Left lung (tissue), 10 donors: ENCODE results near the gene LMAN1L. TPM values are rescaled to one million over a fixed set of nuclear protein-coding genes. Genes with fewer than 3 reads are reported as not detected.

Source experiments
- ATAC-seq: fragments of 200-7000 bp; cut with Tn5 transposase; one replicate; pipeline ENCODE4 v1.9.1; 2020; ENCODE audit warnings: moderate library complexity
- DNase-seq, 4 donors: peaks; one replicate each; pipeline ENCODE4 v3.0.0-alpha.2; 2013 to 2020
- H3K27ac ChIP-seq, 2 donors: fragments of 200-600 bp; sonication (generic) in 1 of 2; one replicate each; pipeline versions ENCODE4 v1.5.0 to v1.8.0; 2020 to 2021
- H3K27me3 ChIP-seq, 2 donors: fragments of 200-600 bp; sonication (generic) in 1 of 2; one replicate each; pipeline versions ENCODE4 v1.5.0 to v1.8.0; 2020 to 2021
- H3K36me3 ChIP-seq, 2 donors: fragments of 200-600 bp; sonication (generic) in 1 of 2; one replicate each; pipeline versions ENCODE4 v1.5.0 to v1.8.0; 2020 to 2021
- H3K4me1 ChIP-seq, 2 donors: fragments of 200-600 bp; one replicate each; pipeline ENCODE4 v1.8.0; 2021
- H3K4me3 ChIP-seq, 2 donors: fragments of 200-600 bp; sonication (generic) in 1 of 2; one replicate each; pipeline versions ENCODE4 v1.5.0 to v1.8.0; 2020 to 2021; ENCODE audit warnings: mild to moderate bottlenecking in 1 of 2
- H3K9me3 ChIP-seq, 2 donors: fragments of 200-600 bp; sonication (generic) in 1 of 2; one replicate each; pipeline versions ENCODE4 v1.5.0 to v1.8.0; 2020 to 2021
- CTCF ChIP-seq, 2 donors: fragments of 200-600 bp; sonication (generic) in 1 of 2; IDR thresholded peaks; one replicate each; pipeline versions ENCODE4 v1.5.0 to v1.8.0; 2021; ENCODE audit warnings: antibody characterized with exemption in 2 of 2
- intact Hi-C, 2 donors: fragments of 100-400 bp; cut with DNase I; formaldehyde crosslinking; loops; one replicate each; pipeline versions ENCODE4 v1.11.2 to v1.14.2; 2022
- polyA plus RNA-seq, 6 donors: library from polyadenylated mRNA; unstranded; fragments of 120-200 nt; gene quantifications; one replicate each; pipeline ENCODE4 v1.2.1, GENCODE V29; 2013; ENCODE audit not compliant: insufficient read length in 6 of 6
- total RNA-seq, 2 donors: library from RNA; stranded (reverse); fragmentation: NEBNext Ultra II Directional; extraction: Animal tissue kit (Norgen Biotek cat#: 25700); gene quantifications; one replicate each; pipeline ENCODE4 v1.2.1, GENCODE V29; 2021
- donor health status: DM: no; HTN: yes; CAD: no.
- donor health status: DM: no; HTN: no; CAD: no.

LMAN1L gene
- total and polyA plus RNA-seq, 8 donors = 0.08 to 0.39 (median 0.32) TPM; not detected in 5

DNA sequence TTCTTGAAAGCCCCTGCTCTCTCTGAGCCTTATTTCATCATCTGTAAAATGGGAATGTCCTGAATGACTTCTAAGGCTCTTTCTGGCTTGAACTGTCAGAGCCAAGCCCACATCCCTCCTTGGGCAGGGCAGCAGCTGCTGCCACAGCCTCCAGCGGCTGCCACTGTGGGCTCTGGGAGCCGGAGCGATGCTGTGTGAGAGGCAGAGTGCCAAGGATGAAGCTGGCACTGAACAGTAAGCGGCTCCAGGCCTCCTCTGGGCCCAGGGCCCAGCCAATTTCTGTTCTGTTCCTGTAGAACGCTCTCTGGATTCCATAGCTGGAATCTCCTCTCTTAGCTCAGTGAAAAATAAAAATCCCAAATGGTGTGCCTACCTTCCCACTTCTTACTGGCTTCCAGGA lies 18.2 kb downstream of the LMAN1L start:
- Histone ChIP-seq H3K9me3 (no peaks in the 10 kb centered on the region), H3K4me3 (no peak overlapping the region), H3K27me3 (peaks cover 9 to 34% of the 10 kb centered on the region in 2 donors), H3K27ac (no peak overlapping the region), H3K36me3 (peaks cover 0 to 5% of the 10 kb centered on the region in 2 donors), H3K4me1 (no peaks in the 10 kb centered on the region)
- intact Hi-C loops = no loop called here
- TF ChIP-seq CTCF (IDR thresholded peaks at IDR 0.05) = no peak
- DNase-seq (no peak), ATAC-seq (no peak)

- Histone ChIP-seq H3K9me3 (no peaks in the 10 kb centered on the region), H3K4me3 (no peak overlapping the region), H3K36me3 (peaks cover 0 to 16% of the 10 kb centered on the region in 2 donors), H3K4me1 (no peaks in the 10 kb centered on the region), H3K27me3 (peaks cover 2 to 23% of the 10 kb centered on the region in 2 donors), H3K27ac (no peak overlapping the region)
- intact Hi-C loops = no loop called here
- no peak for DNase-seq
- no peak for ATAC-seq
- TF ChIP-seq CTCF (IDR thresholded peaks at IDR 0.05) = no peak
Measured at GRCh38 chr15:74831813-74832495, 19.3 kb downstream of the LMAN1L start.

GRCh38 chr15:74832826-74833225 lies 20.2 kb downstream of the LMAN1L start:
- no peaks in the 10 kb centered on the region for H3K4me1 ChIP-seq
- H3K27me3 ChIP-seq = peaks cover 0 to 14% of the 10 kb centered on the region in 2 donors
- ATAC-seq = no peak
- no peak for DNase-seq
- H3K27ac ChIP-seq = no peak overlapping the region
- intact Hi-C loops = no loop called here
- TF ChIP-seq CTCF (IDR thresholded peaks at IDR 0.05) = no peak
- peaks cover 0 to 22% of the 10 kb centered on the region in 2 donors for H3K36me3 ChIP-seq
- H3K4me3 ChIP-seq = no peak overlapping the region
- no peaks in the 10 kb centered on the region for H3K9me3 ChIP-seq

DNA sequence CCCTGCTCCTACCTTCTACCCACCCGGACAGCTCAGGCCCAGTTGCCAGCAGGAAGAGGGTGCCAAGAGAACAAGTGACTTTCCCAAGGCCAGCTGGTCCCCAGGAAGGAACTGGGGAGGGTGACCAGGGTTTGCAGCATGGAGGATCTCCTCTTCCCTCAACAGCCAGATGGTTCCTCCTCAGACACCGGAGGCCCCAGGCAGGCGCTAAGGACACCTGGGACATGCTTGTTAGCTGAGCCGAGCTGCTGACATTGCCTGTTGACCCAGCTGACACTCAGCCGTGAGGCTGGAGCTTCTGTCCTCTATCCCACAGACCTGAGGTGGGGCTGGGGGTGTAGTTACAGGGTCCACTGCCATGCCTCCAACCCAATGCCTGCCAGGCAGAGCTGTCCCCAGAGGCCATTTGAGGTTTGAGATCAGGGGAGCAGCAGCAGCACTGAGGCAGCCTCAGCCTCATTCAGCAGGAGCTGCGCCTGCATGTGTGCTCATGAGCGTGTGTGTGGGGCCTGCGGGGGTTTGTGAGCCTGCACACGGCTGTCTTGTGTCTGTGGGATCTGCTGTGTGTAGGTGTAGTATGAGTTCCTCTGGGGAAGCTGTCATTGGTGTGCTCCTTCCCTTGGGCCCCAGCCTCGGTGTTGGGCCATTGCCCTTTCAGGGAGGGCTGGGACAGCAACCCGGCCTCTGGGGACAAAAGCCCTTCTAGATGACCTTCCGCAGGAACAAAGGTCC lies 20.9 kb downstream of the LMAN1L start:
- Histone ChIP-seq H3K27ac (no peak overlapping the region), H3K9me3 (no peaks in the 10 kb centered on the region), H3K4me1 (no peaks in the 10 kb centered on the region), H3K36me3 (peaks cover 0 to 29% of the 10 kb centered on the region in 2 donors), H3K4me3 (no peak overlapping the region), H3K27me3 (peaks cover 0 to 7% of the 10 kb centered on the region in 2 donors)
- ATAC-seq = no peak
- TF ChIP-seq CTCF (IDR thresholded peaks at IDR 0.05) = no peak
- intact Hi-C loops = no loop called here
- no peak for DNase-seq

- no peak overlapping the region for H3K4me3 ChIP-seq
- no peaks in the 10 kb centered on the region for H3K9me3 ChIP-seq
- H3K4me1 ChIP-seq = no peaks in the 10 kb centered on the region
- H3K27me3 ChIP-seq = no peaks in the 10 kb centered on the region
- TF ChIP-seq CTCF (IDR thresholded peaks at IDR 0.05) = peak; percentile 68 to 76
- H3K27ac ChIP-seq = no peak overlapping the region
- DNase-seq = peak in 2 of 4 donors; percentile 48 to 90
- H3K36me3 ChIP-seq = peaks cover 0 to 47% of the 10 kb centered on the region in 2 donors
- intact Hi-C loops = no loop called here
- ATAC-seq = peak; percentile 86
Measured at GRCh38 chr15:74835312-74835823, 22.7 kb downstream of the LMAN1L start.
